Measurements from ENCODE around the gene LRMDA. TPM values are rescaled to one million over a fixed set of nuclear protein-coding genes. Genes with fewer than 3 reads are reported as not detected.

Gene LRMDA
- total RNA-seq, 4 donors from 2014 or later = 1.5 to 15.7 (median 4.6) TPM

DNA sequence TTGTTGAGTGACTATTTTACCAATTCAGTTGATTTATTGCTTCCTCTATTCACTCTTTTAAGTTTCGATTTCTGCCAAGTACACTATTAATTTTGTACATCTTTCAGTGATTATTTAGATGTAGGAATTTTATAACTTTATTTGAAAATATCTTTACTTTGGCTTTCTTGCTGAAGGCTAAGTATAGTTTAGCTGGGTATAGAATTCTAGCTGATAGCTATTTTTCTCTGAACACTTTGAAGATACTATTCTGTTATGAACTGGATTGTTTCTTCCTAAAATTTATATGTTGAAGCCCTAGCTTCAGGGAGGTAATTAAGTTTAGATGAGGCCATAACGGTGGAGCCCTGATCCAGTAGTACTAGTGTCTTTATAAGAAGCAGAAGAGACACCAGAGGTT is 141.1 kb downstream of the LRMDA start:
- Histone ChIP-seq H3K4me1 (no peaks in the 10 kb centered on the region), H3K27me3 (no peaks in the 10 kb centered on the region), H3K9me3 (peaks cover 0 to 23% of the 10 kb centered on the region in 2 donors), H3K27ac (no peak overlapping the region), H3K36me3 (no peaks in the 10 kb centered on the region), H3K4me3 (no peak overlapping the region)
- intact Hi-C loops (cut with DNase I; ENCODE audit: low total_unique reads) = no loop called here
- no peak for DNase-seq
- no peak for TF ChIP-seq POLR2A (IDR thresholded peaks at IDR 0.05)
- TF ChIP-seq, protein P1, sequence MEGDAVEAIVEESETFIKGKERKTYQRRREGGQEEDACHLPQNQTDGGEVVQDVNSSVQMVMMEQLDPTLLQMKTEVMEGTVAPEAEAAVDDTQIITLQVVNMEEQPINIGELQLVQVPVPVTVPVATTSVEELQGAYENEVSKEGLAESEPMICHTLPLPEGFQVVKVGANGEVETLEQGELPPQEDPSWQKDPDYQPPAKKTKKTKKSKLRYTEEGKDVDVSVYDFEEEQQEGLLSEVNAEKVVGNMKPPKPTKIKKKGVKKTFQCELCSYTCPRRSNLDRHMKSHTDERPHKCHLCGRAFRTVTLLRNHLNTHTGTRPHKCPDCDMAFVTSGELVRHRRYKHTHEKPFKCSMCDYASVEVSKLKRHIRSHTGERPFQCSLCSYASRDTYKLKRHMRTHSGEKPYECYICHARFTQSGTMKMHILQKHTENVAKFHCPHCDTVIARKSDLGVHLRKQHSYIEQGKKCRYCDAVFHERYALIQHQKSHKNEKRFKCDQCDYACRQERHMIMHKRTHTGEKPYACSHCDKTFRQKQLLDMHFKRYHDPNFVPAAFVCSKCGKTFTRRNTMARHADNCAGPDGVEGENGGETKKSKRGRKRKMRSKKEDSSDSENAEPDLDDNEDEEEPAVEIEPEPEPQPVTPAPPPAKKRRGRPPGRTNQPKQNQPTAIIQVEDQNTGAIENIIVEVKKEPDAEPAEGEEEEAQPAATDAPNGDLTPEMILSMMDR (IDR thresholded peaks at IDR 0.05) = no peak

DNA sequence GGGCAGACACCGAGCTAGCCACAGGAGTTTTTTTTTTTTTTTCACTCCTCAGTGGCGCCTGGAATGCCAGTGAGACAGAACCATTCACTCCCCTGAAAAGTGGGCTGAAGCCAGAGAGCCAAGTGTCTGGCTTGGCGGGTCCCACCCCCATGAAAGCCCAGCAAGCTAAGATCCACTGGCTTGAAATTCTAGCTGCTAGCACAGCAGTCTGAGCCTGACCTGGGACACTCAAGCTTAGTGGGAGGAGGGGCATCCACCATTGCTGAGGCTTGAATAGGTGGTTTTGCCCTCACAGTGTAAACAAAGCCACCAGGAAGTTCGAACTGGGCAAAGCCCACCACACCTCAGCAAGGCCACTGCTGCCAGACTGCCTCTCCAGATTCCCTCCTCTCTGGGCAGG is 144.5 kb downstream of the LRMDA start:
- no peaks in the 10 kb centered on the region for H3K27me3 ChIP-seq
- no peak for DNase-seq
- H3K36me3 ChIP-seq = no peaks in the 10 kb centered on the region
- H3K9me3 ChIP-seq = peaks cover 0 to 23% of the 10 kb centered on the region in 2 donors
- H3K27ac ChIP-seq = no peak overlapping the region
- H3K4me1 ChIP-seq = no peaks in the 10 kb centered on the region
- intact Hi-C loops (cut with DNase I; ENCODE audit: low total_unique reads) = no loop called here
- TF ChIP-seq, protein P1 (IDR thresholded peaks at IDR 0.05) = no peak
- no peak for TF ChIP-seq POLR2A (IDR thresholded peaks at IDR 0.05)
- no peak overlapping the region for H3K4me3 ChIP-seq

DNA sequence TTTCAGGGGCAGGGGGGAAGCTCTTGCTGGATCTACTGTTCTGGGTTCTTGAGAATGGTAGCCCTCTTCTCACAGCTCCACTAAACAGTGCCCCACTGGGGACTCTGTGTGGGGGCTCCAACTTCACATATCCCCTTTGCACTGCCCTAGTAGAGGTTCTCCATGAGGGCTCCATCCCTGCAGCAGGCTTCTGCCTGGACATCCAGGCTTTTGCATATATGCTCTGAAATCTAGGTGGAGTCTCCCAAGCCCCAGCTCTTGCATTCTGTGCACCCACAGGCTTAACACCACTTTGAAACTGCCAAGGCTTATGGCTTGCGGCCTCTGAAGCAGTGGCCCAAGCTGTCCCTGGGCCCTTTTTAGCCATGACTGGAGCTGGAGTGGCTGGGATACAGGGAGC is 150.7 kb downstream of the LRMDA start:
- no peaks in the 10 kb centered on the region for H3K27me3 ChIP-seq
- peaks cover 0 to 16% of the 10 kb centered on the region in 2 donors for H3K9me3 ChIP-seq
- no peak overlapping the region for H3K4me3 ChIP-seq
- H3K4me1 ChIP-seq = no peaks in the 10 kb centered on the region
- no peak for DNase-seq
- TF ChIP-seq, protein P1 (IDR thresholded peaks at IDR 0.05) = no peak
- TF ChIP-seq POLR2A (IDR thresholded peaks at IDR 0.05) = no peak
- H3K36me3 ChIP-seq = no peaks in the 10 kb centered on the region
- intact Hi-C loops (cut with DNase I; ENCODE audit: low total_unique reads) = no loop called here
- H3K27ac ChIP-seq = no peak overlapping the region

DNA sequence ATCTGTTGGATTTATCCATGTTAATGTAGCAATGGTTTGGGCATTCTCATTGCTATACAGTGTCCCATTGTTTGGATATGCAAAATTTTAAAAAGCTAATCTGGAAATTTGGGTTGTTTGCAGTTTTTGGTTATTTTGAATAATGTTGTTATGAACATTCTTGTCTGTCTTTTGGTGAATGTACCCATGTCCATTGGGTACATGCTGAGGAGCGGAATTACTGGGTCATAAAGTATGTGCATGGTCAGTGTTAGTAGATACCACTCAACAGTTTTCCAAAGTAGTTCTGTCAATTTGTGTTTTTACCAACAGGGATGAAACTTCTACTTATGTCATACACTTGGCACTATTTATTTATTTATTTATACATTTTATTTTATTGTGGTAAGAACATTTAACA is 153.9 kb downstream of the LRMDA start:
- H3K9me3 ChIP-seq = peaks cover 0 to 16% of the 10 kb centered on the region in 2 donors
- TF ChIP-seq, protein P1 (IDR thresholded peaks at IDR 0.05) = no peak
- no peak for TF ChIP-seq POLR2A (IDR thresholded peaks at IDR 0.05)
- intact Hi-C loops (cut with DNase I; ENCODE audit: low total_unique reads) = no loop called here
- peaks cover 0 to 3% of the 10 kb centered on the region in 2 donors for H3K4me1 ChIP-seq
- H3K4me3 ChIP-seq = no peak overlapping the region
- H3K36me3 ChIP-seq = no peaks in the 10 kb centered on the region
- H3K27ac ChIP-seq = no peak overlapping the region
- H3K27me3 ChIP-seq = no peaks in the 10 kb centered on the region
- no peak for DNase-seq

DNA sequence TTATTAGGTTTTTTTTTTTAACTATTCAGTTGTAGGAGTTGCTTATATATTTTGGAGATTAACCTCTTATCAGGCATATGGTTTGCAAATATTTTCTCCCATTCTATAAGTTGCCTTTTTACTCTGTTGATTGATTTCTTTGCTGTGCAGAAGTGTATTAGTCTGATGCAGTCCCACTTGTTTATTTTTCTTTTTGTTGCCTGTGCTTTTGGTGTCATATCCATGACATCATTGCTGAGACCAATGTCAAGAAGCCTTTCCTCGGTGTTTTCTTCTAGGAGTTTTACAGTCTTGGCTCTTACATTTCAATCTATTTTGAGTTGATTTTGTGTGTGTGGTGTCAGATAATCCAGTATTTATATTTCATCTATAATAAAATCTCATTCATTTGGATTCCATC is 155.4 kb downstream of the LRMDA start:
- no peaks in the 10 kb centered on the region for H3K36me3 ChIP-seq
- H3K27me3 ChIP-seq = no peaks in the 10 kb centered on the region
- no peak for TF ChIP-seq POLR2A (IDR thresholded peaks at IDR 0.05)
- TF ChIP-seq, protein P1 (IDR thresholded peaks at IDR 0.05) = no peak
- peaks cover 0 to 9% of the 10 kb centered on the region in 2 donors for H3K9me3 ChIP-seq
- intact Hi-C loops (cut with DNase I; ENCODE audit: low total_unique reads) = no loop called here
- no peak for DNase-seq
- H3K4me1 ChIP-seq = peaks cover 0 to 4% of the 10 kb centered on the region in 2 donors
- no peak overlapping the region for H3K27ac ChIP-seq
- H3K4me3 ChIP-seq = no peak overlapping the region
